ENCODE data around the gene LSAMP.
"Not testable (repeated sequence)": the region's sequence is repeated elsewhere in the genome, so short reads cannot be mapped to it uniquely, and the experiment has no call there.

LSAMP gene

GRCh38 chr3:116070516-116071278, 374.6 kb downstream of the LSAMP start:
- H3K4me2 ChIP-seq (ENCODE audit: low read length); H3K27me3 ChIP-seq (ENCODE audit: insufficient read depth, low read length, poor library complexity); H3K79me2 ChIP-seq (ENCODE audit: control insufficient read depth, insufficient read depth, low read length); H3K36me3 ChIP-seq (ENCODE audit: control insufficient read depth, insufficient read depth, low read length); H2BK120ac ChIP-seq (ENCODE audit: low read depth, low read length); H3K79me1 ChIP-seq (ENCODE audit: low read length); H3K18ac ChIP-seq (ENCODE audit: low read length); H2BK15ac ChIP-seq (replicated peaks; ENCODE audit: low read depth); H3K4ac ChIP-seq (ENCODE audit: low read depth, low read length); H3K9ac ChIP-seq (ENCODE audit: low read length); H2BK5ac ChIP-seq (ENCODE audit: low read length); H3K56ac ChIP-seq (ENCODE audit: low read length); H3K4me3 ChIP-seq (ENCODE audit: low read length); H4K8ac ChIP-seq (ENCODE audit: low read depth, low read length); H4K5ac ChIP-seq (ENCODE audit: low read length); DNase-seq; H3K27ac ChIP-seq (ENCODE audit: low read depth, low read length); H3K23ac ChIP-seq (ENCODE audit: low read length); H3K4me1 ChIP-seq (ENCODE audit: control insufficient read depth, low read depth, low read length); H2AK5ac ChIP-seq (ENCODE audit: low read length): not testable (repeated sequence)
- WGBS (ENCODE audit: extremely low coverage, insufficient coverage, low lambda C conversion rate), result no CpG with 5 or more reads among the region's 8 CpGs

DNA sequence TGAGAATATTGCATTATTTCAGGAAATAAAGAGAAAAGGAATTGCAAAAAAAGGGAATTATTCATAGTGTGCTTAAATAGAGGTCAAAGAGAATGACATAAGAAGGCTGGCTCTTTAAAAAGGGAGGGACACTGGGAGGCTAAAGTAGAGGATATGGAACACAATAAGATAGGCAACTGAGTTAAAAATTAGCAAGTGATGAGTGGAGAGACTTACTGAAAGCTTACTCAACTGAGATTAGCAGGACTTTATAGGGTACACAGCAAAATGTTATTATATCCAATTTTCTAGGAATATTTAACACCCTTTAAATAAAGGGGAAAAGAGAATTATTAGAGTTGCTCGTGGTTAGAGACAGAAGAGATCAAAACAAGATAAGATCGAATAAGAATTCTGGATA, 375.2 kb downstream of the LSAMP start:
- Histone ChIP-seq H3K4me1 (ENCODE audit: control insufficient read depth, low read depth, low read length) (no peaks in the 10 kb centered on the region), H3K4me3 (ENCODE audit: low read length) (no peak overlapping the region), H4K8ac (ENCODE audit: low read depth, low read length) (no peak overlapping the region), H3K23ac (ENCODE audit: low read length) (no peak overlapping the region), H2AK5ac (ENCODE audit: low read length) (no peak overlapping the region), H3K27ac (ENCODE audit: low read depth, low read length) (no peak overlapping the region), H2BK15ac (replicated peaks; ENCODE audit: low read depth) (no peak overlapping the region), H3K36me3 (ENCODE audit: control insufficient read depth, insufficient read depth, low read length) (no peaks in the 10 kb centered on the region), H3K79me2 (ENCODE audit: control insufficient read depth, insufficient read depth, low read length) (no peaks in the 10 kb centered on the region), H3K4me2 (ENCODE audit: low read length) (no peak overlapping the region), H4K5ac (ENCODE audit: low read length) (no peak overlapping the region), H3K18ac (ENCODE audit: low read length) (no peak overlapping the region), H3K9ac (ENCODE audit: low read length) (no peak overlapping the region), H3K79me1 (ENCODE audit: low read length) (no peaks in the 10 kb centered on the region), H3K56ac (ENCODE audit: low read length) (no peak overlapping the region), H3K27me3 (ENCODE audit: insufficient read depth, low read length, poor library complexity) (no peaks in the 10 kb centered on the region), H3K4ac (ENCODE audit: low read depth, low read length) (no peak overlapping the region), H2BK120ac (ENCODE audit: low read depth, low read length) (no peak overlapping the region), H2BK5ac (ENCODE audit: low read length) (no peak overlapping the region)
- WGBS (ENCODE audit: extremely low coverage, insufficient coverage, low lambda C conversion rate), result no CpG with 5 or more reads among the region's 2 CpGs
- DNase-seq, result no peak

- H4K5ac ChIP-seq (ENCODE audit: low read length), result no peak overlapping the region
- H2BK5ac ChIP-seq (ENCODE audit: low read length), result no peak overlapping the region
- H4K8ac ChIP-seq (ENCODE audit: low read depth, low read length), result no peak overlapping the region
- no peak overlapping the region for H3K18ac ChIP-seq (ENCODE audit: low read length)
- no peaks in the 10 kb centered on the region for H3K4me1 ChIP-seq (ENCODE audit: control insufficient read depth, low read depth, low read length)
- H2BK15ac ChIP-seq (replicated peaks; ENCODE audit: low read depth), result no peak overlapping the region
- H3K36me3 ChIP-seq (ENCODE audit: control insufficient read depth, insufficient read depth, low read length), result no peaks in the 10 kb centered on the region
- no peaks in the 10 kb centered on the region for H3K27me3 ChIP-seq (ENCODE audit: insufficient read depth, low read length, poor library complexity)
- H3K4me3 ChIP-seq (ENCODE audit: low read length), result no peak overlapping the region
- H3K27ac ChIP-seq (ENCODE audit: low read depth, low read length), result no peak overlapping the region
- WGBS (ENCODE audit: extremely low coverage, insufficient coverage, low lambda C conversion rate), result no CpG with 5 or more reads among the region's 4 CpGs
- H3K4me2 ChIP-seq (ENCODE audit: low read length), result no peak overlapping the region
- no peak overlapping the region for H3K56ac ChIP-seq (ENCODE audit: low read length)
- no peak overlapping the region for H2AK5ac ChIP-seq (ENCODE audit: low read length)
- no peak overlapping the region for H3K4ac ChIP-seq (ENCODE audit: low read depth, low read length)
- no peak overlapping the region for H3K9ac ChIP-seq (ENCODE audit: low read length)
- no peak overlapping the region for H2BK120ac ChIP-seq (ENCODE audit: low read depth, low read length)
- no peaks in the 10 kb centered on the region for H3K79me2 ChIP-seq (ENCODE audit: control insufficient read depth, insufficient read depth, low read length)
- no peaks in the 10 kb centered on the region for H3K79me1 ChIP-seq (ENCODE audit: low read length)
- no peak for DNase-seq
- no peak overlapping the region for H3K23ac ChIP-seq (ENCODE audit: low read length)
Observed at GRCh38 chr3:116069024-116069423, 376.3 kb downstream of the LSAMP start.

- H3K36me3 ChIP-seq (ENCODE audit: control insufficient read depth, insufficient read depth, low read length), result no peaks in the 10 kb centered on the region
- no peaks in the 10 kb centered on the region for H3K79me2 ChIP-seq (ENCODE audit: control insufficient read depth, insufficient read depth, low read length)
- DNase-seq, result no peak
- no peak overlapping the region for H4K8ac ChIP-seq (ENCODE audit: low read depth, low read length)
- no peak overlapping the region for H3K4me2 ChIP-seq (ENCODE audit: low read length)
- no peak overlapping the region for H3K23ac ChIP-seq (ENCODE audit: low read length)
- no peak overlapping the region for H3K18ac ChIP-seq (ENCODE audit: low read length)
- WGBS (ENCODE audit: extremely low coverage, insufficient coverage, low lambda C conversion rate), result no CpG with 5 or more reads among the region's 4 CpGs
- H2BK120ac ChIP-seq (ENCODE audit: low read depth, low read length), result no peak overlapping the region
- H3K4me3 ChIP-seq (ENCODE audit: low read length), result no peak overlapping the region
- no peaks in the 10 kb centered on the region for H3K27me3 ChIP-seq (ENCODE audit: insufficient read depth, low read length, poor library complexity)
- no peak overlapping the region for H2BK15ac ChIP-seq (replicated peaks; ENCODE audit: low read depth)
- no peak overlapping the region for H3K27ac ChIP-seq (ENCODE audit: low read depth, low read length)
- no peak overlapping the region for H3K9ac ChIP-seq (ENCODE audit: low read length)
- no peaks in the 10 kb centered on the region for H3K4me1 ChIP-seq (ENCODE audit: control insufficient read depth, low read depth, low read length)
- no peak overlapping the region for H3K4ac ChIP-seq (ENCODE audit: low read depth, low read length)
- H3K56ac ChIP-seq (ENCODE audit: low read length), result no peak overlapping the region
- H2BK5ac ChIP-seq (ENCODE audit: low read length), result no peak overlapping the region
- H4K5ac ChIP-seq (ENCODE audit: low read length), result no peak overlapping the region
- no peaks in the 10 kb centered on the region for H3K79me1 ChIP-seq (ENCODE audit: low read length)
- no peak overlapping the region for H2AK5ac ChIP-seq (ENCODE audit: low read length)
Observed at GRCh38 chr3:116067326-116067725, 378.0 kb downstream of the LSAMP start.

GRCh38 chr3:116065501-116065900, 379.8 kb downstream of the LSAMP start:
- DNase-seq, result no peak
- no peak overlapping the region for H2AK5ac ChIP-seq (ENCODE audit: low read length)
- H3K23ac ChIP-seq (ENCODE audit: low read length), result no peak overlapping the region
- H3K27ac ChIP-seq (ENCODE audit: low read depth, low read length), result no peak overlapping the region
- H3K56ac ChIP-seq (ENCODE audit: low read length), result no peak overlapping the region
- no peak overlapping the region for H4K8ac ChIP-seq (ENCODE audit: low read depth, low read length)
- no peak overlapping the region for H3K4me3 ChIP-seq (ENCODE audit: low read length)
- no peaks in the 10 kb centered on the region for H3K79me1 ChIP-seq (ENCODE audit: low read length)
- no peak overlapping the region for H3K9ac ChIP-seq (ENCODE audit: low read length)
- WGBS (ENCODE audit: extremely low coverage, insufficient coverage, low lambda C conversion rate), result no CpG with 5 or more reads among the region's 1 CpG
- H3K4ac ChIP-seq (ENCODE audit: low read depth, low read length), result no peak overlapping the region
- no peaks in the 10 kb centered on the region for H3K79me2 ChIP-seq (ENCODE audit: control insufficient read depth, insufficient read depth, low read length)
- no peak overlapping the region for H3K18ac ChIP-seq (ENCODE audit: low read length)
- no peaks in the 10 kb centered on the region for H3K27me3 ChIP-seq (ENCODE audit: insufficient read depth, low read length, poor library complexity)
- no peaks in the 10 kb centered on the region for H3K4me1 ChIP-seq (ENCODE audit: control insufficient read depth, low read depth, low read length)
- H2BK120ac ChIP-seq (ENCODE audit: low read depth, low read length), result no peak overlapping the region
- H4K5ac ChIP-seq (ENCODE audit: low read length), result no peak overlapping the region
- no peak overlapping the region for H2BK5ac ChIP-seq (ENCODE audit: low read length)
- H3K4me2 ChIP-seq (ENCODE audit: low read length), result no peak overlapping the region
- H3K36me3 ChIP-seq (ENCODE audit: control insufficient read depth, insufficient read depth, low read length), result no peaks in the 10 kb centered on the region
- H2BK15ac ChIP-seq (replicated peaks; ENCODE audit: low read depth), result no peak overlapping the region

- Histone ChIP-seq H3K79me1 (ENCODE audit: low read length) (no peaks in the 10 kb centered on the region), H3K79me2 (ENCODE audit: control insufficient read depth, insufficient read depth, low read length) (no peaks in the 10 kb centered on the region), H3K18ac (ENCODE audit: low read length) (no peak overlapping the region), H3K36me3 (ENCODE audit: control insufficient read depth, insufficient read depth, low read length) (no peaks in the 10 kb centered on the region), H2BK15ac (replicated peaks; ENCODE audit: low read depth) (no peak overlapping the region), H3K4me2 (ENCODE audit: low read length) (no peak overlapping the region), H4K8ac (ENCODE audit: low read depth, low read length) (no peak overlapping the region), H2BK5ac (ENCODE audit: low read length) (no peak overlapping the region), H3K23ac (ENCODE audit: low read length) (no peak overlapping the region), H2BK120ac (ENCODE audit: low read depth, low read length) (no peak overlapping the region), H3K27me3 (ENCODE audit: insufficient read depth, low read length, poor library complexity) (no peaks in the 10 kb centered on the region), H3K4me1 (ENCODE audit: control insufficient read depth, low read depth, low read length) (no peaks in the 10 kb centered on the region), H2AK5ac (ENCODE audit: low read length) (no peak overlapping the region), H3K56ac (ENCODE audit: low read length) (no peak overlapping the region), H4K5ac (ENCODE audit: low read length) (no peak overlapping the region), H3K27ac (ENCODE audit: low read depth, low read length) (no peak overlapping the region), H3K9ac (ENCODE audit: low read length) (no peak overlapping the region), H3K4ac (ENCODE audit: low read depth, low read length) (no peak overlapping the region), H3K4me3 (ENCODE audit: low read length) (no peak overlapping the region)
- no CpG with 5 or more reads among the region's 1 CpG for WGBS (ENCODE audit: extremely low coverage, insufficient coverage, low lambda C conversion rate)
- no peak for DNase-seq
Observed at GRCh38 chr3:116064646-116065045, 380.6 kb downstream of the LSAMP start.

Measured in mesendoderm (in vitro differentiated cells).